H1 (cell line): ENCODE results near the gene RAB22A. TPM values are rescaled to one million over a fixed set of nuclear protein-coding genes. Genes with fewer than 3 reads are reported as not detected.

Source experiments
- CEBPB ChIP-seq: IDR thresholded peaks from 2 replicates; pipeline ENCODE4 v1.6.1; 2012; ENCODE audit warnings: low read depth, low read length
- GABPA ChIP-seq: IDR thresholded peaks from 2 replicates; pipeline ENCODE4 v1.6.1; 2011; ENCODE audit warnings: mild to moderate bottlenecking, low read length, moderate library complexity, borderline replicate concordance; ENCODE audit not compliant: insufficient read depth
- GTF2F1 ChIP-seq: IDR thresholded peaks from 2 replicates; pipeline ENCODE4 v1.6.1; 2012; ENCODE audit warnings: low read depth, low read length, improper control_type of control experiment, borderline replicate concordance
- HDAC2 ChIP-seq, 2 experiments: fragments of 300-600 bp in 1 of 2; sonication (generic) in 1 of 2; IDR thresholded peaks; 2 replicates each; pipeline ENCODE4 v1.6.1; 2011 to 2012; ENCODE audit warnings: low read depth in 2 of 2, low read length in 2 of 2, mild to moderate bottlenecking in 2 of 2, moderate library complexity in 2 of 2, borderline replicate concordance in 1 of 2, inconsistent platforms in 1 of 2
- HDAC6 ChIP-seq: IDR thresholded peaks from one replicate; pipeline ENCODE4 v1.7.1; 2012; ENCODE audit warnings: low read depth, mild to moderate bottlenecking, inconsistent platforms, low read length, moderate library complexity
- JUND ChIP-seq: IDR thresholded peaks from 2 replicates; pipeline ENCODE4 v1.6.1; 2011; ENCODE audit warnings: mild to moderate bottlenecking, improper control_type of control experiment, low read length
- KDM1A ChIP-seq: fragments of 200-600, 300-600 bp; sonication (generic); IDR thresholded peaks from 2 replicates; pipeline ENCODE4 v1.7.1; 2016; ENCODE audit warnings: mild to moderate bottlenecking, low read length, borderline replicate concordance
- KDM4A ChIP-seq: IDR thresholded peaks from one replicate; pipeline ENCODE4 v1.7.1; 2012; ENCODE audit warnings: low read depth, mild to moderate bottlenecking, moderate library complexity, low read length, inconsistent platforms; ENCODE audit not compliant: severe bottlenecking
- MAX ChIP-seq: IDR thresholded peaks from 2 replicates; pipeline ENCODE4 v1.6.1; 2012; ENCODE audit warnings: inconsistent platforms
- PHF8 ChIP-seq: fragments of 200-600 bp; sonication (generic); conservative IDR thresholded peaks from 2 replicates; pipeline ENCODE4 v1.7.1; 2012; ENCODE audit warnings: low read depth, mild to moderate bottlenecking, inconsistent platforms, low read length, moderate library complexity
- POU5F1 ChIP-seq: IDR thresholded peaks from 2 replicates; pipeline ENCODE4 v1.6.1; 2011; ENCODE audit warnings: low read depth, mild to moderate bottlenecking, low read length, moderate library complexity
- SIN3A ChIP-seq, 2 experiments: IDR thresholded peaks in 1 of 2; conservative IDR thresholded peaks in 1 of 2; 2 replicates each; pipeline ENCODE4 v1.6.1; 2011 to 2012; ENCODE audit warnings: low read length in 2 of 2, improper control_type of control experiment in 1 of 2, low read depth in 1 of 2, mild to moderate bottlenecking in 1 of 2
- SIX5 ChIP-seq: IDR thresholded peaks from 2 replicates; pipeline ENCODE4 v1.6.1; 2011; ENCODE audit warnings: mild to moderate bottlenecking, low read depth, low read length
- TAF1 ChIP-seq: IDR thresholded peaks from 2 replicates; pipeline ENCODE4 v1.6.1; 2011; ENCODE audit warnings: mild to moderate bottlenecking, low read depth, low read length
- TCF12 ChIP-seq: IDR thresholded peaks from 2 replicates; pipeline ENCODE4 v1.6.1; 2011; ENCODE audit warnings: low read depth, mild to moderate bottlenecking, low read length
- polyA plus RNA-seq, 7 experiments: library from polyadenylated mRNA; depleted of rRNA in 3 of 7; stranded (reverse) in 5 of 7; unstranded in 2 of 7; fragments of >200 nt in 5 of 7; fragments of 200-250 nt in 2 of 7; gene quantifications; 1 replicate in 5 of 7; 2 replicates in 1 of 7; 4 replicates in 1 of 7; pipeline versions ENCODE4 v1.2.1 to v1.2.3, GENCODE V29; 2011 to 2013; ENCODE audit warnings: missing spikeins in 2 of 7, mixed read lengths in 2 of 7
- total RNA-seq: library from RNA; stranded (reverse); fragmentation: NEBNext Ultra II Directional; extraction: Animal tissue kit (Norgen Biotek cat#: 25700); gene quantifications from 2 replicates; pipeline ENCODE4 v1.2.1, GENCODE V29; 2021
- TF ChIP-seq, protein P1 (sequence below), 3 experiments: IDR thresholded peaks; 1 replicate in 2 of 3; 2 replicates in 1 of 3; pipeline versions ENCODE4 v1.5.1 to v1.6.1; 2011; ENCODE audit warnings: low read length in 3 of 3, mild to moderate bottlenecking in 3 of 3, inconsistent platforms in 2 of 3, low read depth in 1 of 3, moderate library complexity in 1 of 3; ENCODE audit not compliant: insufficient read depth in 1 of 3; ENCODE audit errors: control extremely low read depth in 1 of 3
- TF ChIP-seq, protein P2 (sequence below): IDR thresholded peaks from 2 replicates; pipeline ENCODE4 v1.6.1; 2011; ENCODE audit warnings: low read depth, mild to moderate bottlenecking, low read length; ENCODE audit not compliant: insufficient read depth
- TF ChIP-seq, protein P3 (sequence below): IDR thresholded peaks from 2 replicates; pipeline ENCODE4 v1.6.1; 2011; ENCODE audit warnings: low read length, improper control_type of control experiment

The RAB22A gene
- total and polyA plus RNA-seq, 2 of the 8 experiments (the other 6 are each of a cell fraction or from before 2014, with no cell fraction given) = 3.1 to 6.6 TPM

DNA sequence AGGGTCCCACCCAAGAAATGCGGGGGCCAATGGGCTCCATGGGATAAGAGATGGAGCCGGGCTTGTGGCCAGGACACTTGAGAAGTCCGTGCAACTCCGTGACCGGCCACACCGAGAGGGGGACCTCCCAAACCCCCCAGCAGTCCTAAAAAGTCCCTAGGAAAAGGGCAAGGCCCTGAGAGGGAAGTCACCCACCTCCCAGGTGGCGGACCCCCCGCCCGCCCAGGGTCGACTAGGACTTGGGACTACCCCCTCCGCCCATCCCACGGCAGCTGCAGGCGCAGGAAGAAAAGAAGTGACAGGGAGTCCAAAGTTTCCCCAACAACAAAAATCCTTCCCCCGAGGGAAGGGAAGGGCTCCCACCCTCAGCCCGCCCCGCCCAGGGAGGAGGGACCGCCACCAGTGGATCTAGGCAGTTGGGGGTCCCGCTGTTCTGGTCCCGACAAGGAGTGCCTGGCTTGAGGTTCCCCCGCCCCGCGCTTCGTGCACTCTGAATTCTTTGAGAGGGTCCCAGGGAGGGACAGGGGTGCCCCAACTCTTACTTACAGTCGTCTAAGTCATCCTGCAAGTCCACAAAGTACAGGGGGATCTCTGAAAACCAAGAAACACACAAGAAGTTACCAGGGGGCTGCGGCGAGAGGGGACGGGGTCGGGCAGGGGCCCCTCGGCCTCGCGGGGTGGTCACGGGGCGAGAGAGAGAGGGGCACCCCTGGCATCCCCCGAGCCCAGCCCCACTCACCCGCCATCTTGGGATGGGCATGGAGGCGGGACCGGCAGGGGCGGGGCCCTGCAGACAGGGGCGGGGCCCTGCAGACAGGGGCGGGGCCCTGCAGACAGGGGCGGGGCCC, 611 bp upstream of the RAB22A start (continued):
- TF ChIP-seq, protein P1, sequence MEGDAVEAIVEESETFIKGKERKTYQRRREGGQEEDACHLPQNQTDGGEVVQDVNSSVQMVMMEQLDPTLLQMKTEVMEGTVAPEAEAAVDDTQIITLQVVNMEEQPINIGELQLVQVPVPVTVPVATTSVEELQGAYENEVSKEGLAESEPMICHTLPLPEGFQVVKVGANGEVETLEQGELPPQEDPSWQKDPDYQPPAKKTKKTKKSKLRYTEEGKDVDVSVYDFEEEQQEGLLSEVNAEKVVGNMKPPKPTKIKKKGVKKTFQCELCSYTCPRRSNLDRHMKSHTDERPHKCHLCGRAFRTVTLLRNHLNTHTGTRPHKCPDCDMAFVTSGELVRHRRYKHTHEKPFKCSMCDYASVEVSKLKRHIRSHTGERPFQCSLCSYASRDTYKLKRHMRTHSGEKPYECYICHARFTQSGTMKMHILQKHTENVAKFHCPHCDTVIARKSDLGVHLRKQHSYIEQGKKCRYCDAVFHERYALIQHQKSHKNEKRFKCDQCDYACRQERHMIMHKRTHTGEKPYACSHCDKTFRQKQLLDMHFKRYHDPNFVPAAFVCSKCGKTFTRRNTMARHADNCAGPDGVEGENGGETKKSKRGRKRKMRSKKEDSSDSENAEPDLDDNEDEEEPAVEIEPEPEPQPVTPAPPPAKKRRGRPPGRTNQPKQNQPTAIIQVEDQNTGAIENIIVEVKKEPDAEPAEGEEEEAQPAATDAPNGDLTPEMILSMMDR (IDR thresholded peaks at IDR 0.05; ENCODE audit: control extremely low read depth in 1 of 3, insufficient read depth in 1 of 3, low read depth in 1 of 3, low read length in 3 of 3) = no peak
- TF ChIP-seq KDM4A (peak; percentile 11), POU5F1 (no peak), HDAC2 (IDR thresholded peaks at IDR 0.05; ENCODE audit: borderline replicate concordance in 1 of 2, low read depth in 2 of 2, low read length in 2 of 2) (0 out of 4 replicates have a peak, but pooled peaks of 1 of the 2 experiments have one; percentile 10), PHF8 (peak; percentile 12), HDAC6 (no peak), JUND (no peak), KDM1A (no peak), TCF12 (no peak), SIX5 (no peak), MAX (no peak), TAF1 (peak; percentile 87), GABPA (no peak), CEBPB (no peak), GTF2F1 (no peak), SIN3A (conservative IDR thresholded peaks at IDR 0.05 in 1 of 2, IDR thresholded peaks at IDR 0.05 in 1 of 2; ENCODE audit: low read depth in 1 of 2, low read length in 2 of 2) (peak in 1 of 2 experiments; percentile 25; a peak in 1 of 4 replicates)
- TF ChIP-seq, protein P2, sequence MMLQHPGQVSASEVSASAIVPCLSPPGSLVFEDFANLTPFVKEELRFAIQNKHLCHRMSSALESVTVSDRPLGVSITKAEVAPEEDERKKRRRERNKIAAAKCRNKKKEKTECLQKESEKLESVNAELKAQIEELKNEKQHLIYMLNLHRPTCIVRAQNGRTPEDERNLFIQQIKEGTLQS = no peak
- TF ChIP-seq, protein P3, sequence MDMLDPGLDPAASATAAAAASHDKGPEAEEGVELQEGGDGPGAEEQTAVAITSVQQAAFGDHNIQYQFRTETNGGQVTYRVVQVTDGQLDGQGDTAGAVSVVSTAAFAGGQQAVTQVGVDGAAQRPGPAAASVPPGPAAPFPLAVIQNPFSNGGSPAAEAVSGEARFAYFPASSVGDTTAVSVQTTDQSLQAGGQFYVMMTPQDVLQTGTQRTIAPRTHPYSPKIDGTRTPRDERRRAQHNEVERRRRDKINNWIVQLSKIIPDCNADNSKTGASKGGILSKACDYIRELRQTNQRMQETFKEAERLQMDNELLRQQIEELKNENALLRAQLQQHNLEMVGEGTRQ = no peak
